Left colon (tissue), 2 donors: ENCODE results near the gene NRN1. TPM values are rescaled to one million over a fixed set of nuclear protein-coding genes. Genes with fewer than 3 reads are reported as not detected.
"Not testable (repeated sequence)": the region's sequence is repeated elsewhere in the genome, so short reads cannot be mapped to it uniquely, and the experiment has no call there.

ENCODE experiments used
- ATAC-seq: fragments of 200-7000 bp; cut with Tn5 transposase; one replicate; pipeline ENCODE4 v1.9.1; 2020; ENCODE audit warnings: mild to moderate bottlenecking, moderate library complexity
- DNase-seq, 2 donors: peaks; one replicate each; pipeline ENCODE4 v3.0.0-alpha.2; 2020
- intact Hi-C, 2 donors: fragments of 100-400 bp; cut with DNase I in 1 of 2; cut with micrococcal nuclease in 1 of 2; formaldehyde crosslinking; loops; one replicate each; pipeline versions ENCODE4 v1.11.2 to v1.14.0; 2022; cut with DNase I, micrococcal nuclease
- long read RNA-seq: library from polyadenylated mRNA; unstranded; transcript quantifications from one replicate; pipeline ENCODE4 v2.0.0, GENCODE V29; 2021
- total RNA-seq, 2 donors: library from RNA; stranded (reverse); fragmentation: NEBNext Ultra II Directional; extraction: Animal tissue kit (Norgen Biotek cat#: 25700); gene quantifications; one replicate each; pipeline ENCODE4 v1.2.1, GENCODE V29; 2021
- donor health status: DM: no; HTN: no; CAD: no.
- donor health status: DM: yes; HTN: yes; CAD: no.

Gene NRN1, protein sequence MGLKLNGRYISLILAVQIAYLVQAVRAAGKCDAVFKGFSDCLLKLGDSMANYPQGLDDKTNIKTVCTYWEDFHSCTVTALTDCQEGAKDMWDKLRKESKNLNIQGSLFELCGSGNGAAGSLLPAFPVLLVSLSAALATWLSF
- 1 to 10 TPM; 2.1 to 4.9 TPM for total RNA-seq
- long read RNA-seq, partial matches to known transcripts, result 0 of 2 reads
- long read RNA-seq, other reads (novel, unspliced or antisense), result 0 of 2 reads

DNA sequence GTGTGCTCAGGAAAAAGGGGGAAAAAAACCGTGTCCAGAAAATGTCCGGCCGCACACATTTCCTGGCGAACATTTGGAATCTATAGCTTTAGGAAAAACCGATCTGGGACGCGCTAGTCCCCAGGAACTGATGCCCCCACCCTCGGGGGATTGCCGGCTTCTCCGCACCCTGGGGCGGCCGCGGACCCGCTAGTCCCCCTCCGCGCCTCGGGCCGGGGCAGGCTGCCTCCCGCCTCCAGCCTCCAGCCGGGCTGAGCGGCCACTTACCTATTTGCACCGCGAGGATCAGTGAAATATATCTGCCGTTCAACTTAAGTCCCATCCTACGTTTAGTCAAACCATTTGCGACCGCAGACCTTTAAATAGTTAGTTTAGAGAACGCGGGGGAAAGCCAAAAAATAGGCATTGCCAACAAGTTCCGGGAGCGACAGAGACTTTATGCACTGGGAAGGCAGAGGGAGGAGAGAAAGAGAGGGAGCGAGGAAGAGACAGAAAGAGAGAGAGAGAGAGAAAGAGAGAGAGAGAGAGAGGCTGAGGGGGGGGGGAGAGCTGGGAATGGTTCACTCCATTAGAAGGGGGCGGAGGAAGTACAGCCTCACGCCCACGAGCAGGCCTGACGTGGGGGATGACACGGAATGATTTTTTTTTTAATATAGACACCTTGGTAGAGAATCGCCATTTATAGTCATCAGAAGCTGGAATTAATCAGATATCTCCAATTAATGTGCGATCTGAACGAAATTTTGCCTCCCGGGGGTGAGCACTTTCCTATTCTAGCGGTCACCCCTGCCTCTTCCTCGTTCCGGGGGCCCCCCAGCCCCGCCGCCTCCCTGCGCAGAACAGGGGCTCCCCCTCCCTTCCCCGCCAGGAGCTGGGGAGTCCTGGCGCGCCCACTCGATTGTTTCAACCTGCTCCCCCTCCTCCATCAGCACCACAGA lies at the start of gene NRN1:
TSS of gene NRN1 (minus strand) at position 498 of the 938 bp plus-strand sequence. CDS start at position 322, 176 bp downstream.
- DNase-seq, result no peak
- ATAC-seq, result no peak
- intact Hi-C loops, result no loop called here

DNA sequence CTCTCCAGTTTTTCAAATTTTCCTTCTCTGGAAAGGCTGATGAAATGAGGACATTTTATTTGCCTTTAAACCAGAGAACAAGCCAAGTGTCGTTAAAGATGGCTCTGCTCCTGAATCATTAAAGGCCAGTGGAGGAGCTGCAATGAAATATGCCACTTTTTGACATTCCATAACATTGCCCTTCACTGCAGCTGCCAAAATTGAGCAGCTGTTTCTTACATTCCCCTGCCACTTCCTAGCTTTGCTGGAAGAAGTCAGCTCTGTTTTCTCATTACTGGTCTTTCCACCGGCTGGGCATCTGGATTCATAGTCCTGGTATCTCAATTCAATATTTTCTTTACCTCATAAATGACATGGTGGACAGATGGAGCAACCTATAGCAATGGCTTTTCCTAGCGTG lies 45.5 kb upstream of the NRN1 start:
- no peak for ATAC-seq
- DNase-seq, result no peak
- intact Hi-C loops, result loop anchor here in 1 of 2 donors (10.0 kb wide), 1 partner anchor 493 kb away; no protein-coding TSS in a partner anchor

DNA sequence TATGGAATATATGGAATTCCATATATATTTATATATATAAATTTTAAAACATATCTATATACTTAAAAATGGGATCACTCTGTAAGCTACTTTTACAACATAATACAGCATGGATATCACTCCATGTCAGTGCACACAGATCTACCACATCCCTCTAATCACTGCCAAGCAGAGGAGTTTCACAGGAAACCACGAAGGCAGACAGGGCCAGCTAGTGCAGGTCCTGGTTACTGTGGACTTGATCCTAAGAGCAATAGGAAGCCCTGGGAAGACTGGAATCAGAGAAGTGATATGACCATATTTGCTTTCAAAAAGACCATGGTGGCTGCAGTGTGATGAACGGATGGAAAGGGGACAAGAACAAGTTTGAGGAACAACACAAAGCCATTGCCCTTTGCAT lies 40.0 kb upstream of the NRN1 start:
- ATAC-seq (no peak), DNase-seq (no peak)
- intact Hi-C loops, result no loop called here

DNA sequence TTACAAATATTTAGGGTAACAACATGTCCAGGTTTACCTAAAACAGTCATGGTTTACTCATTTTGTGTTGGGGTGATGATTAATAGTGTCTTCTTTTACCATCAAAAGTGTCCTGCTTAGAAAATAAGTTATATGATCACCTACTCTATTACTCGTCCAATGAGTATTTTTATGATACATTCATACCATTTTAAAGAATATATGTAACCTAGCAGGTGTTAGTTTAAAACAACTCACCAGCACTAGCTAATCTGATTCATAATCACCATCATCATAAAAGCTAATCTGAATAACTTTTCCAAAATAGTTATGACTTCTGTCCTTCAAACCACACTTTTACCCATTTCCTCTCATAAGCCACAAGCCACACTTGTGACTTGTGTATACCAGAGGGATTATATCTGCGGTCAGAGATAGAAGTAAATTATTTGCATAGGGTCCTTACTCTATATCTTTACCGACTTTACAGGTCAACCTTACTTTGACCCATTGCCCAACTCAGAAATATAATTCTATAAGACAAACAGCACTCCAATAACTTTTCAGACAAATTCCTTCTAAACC lies 33.3 kb upstream of the NRN1 start:
- intact Hi-C loops, result no loop called here
- ATAC-seq (no peak), DNase-seq (no peak)

DNA sequence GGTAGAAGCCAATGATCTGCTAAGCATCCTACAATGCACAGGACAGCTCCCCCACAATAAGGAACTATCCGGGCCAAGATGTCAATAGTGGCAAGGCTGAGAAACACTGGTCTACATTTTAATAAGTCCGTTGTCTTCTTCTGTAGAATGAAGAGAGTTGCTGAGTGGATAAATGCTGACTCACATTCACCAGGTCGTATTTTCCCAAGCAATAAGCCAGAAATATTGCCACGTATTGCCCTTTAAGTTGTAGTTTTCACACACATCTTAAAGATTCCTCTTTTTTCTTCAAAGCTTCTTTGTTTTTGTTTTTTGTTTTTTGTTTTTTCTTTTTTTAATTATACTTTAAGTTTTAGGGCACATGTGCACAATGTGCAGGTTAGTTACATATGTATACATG lies 30.5 kb upstream of the NRN1 start:
- ATAC-seq, result no peak
- intact Hi-C loops, result no loop called here
- DNase-seq, result no peak

DNA sequence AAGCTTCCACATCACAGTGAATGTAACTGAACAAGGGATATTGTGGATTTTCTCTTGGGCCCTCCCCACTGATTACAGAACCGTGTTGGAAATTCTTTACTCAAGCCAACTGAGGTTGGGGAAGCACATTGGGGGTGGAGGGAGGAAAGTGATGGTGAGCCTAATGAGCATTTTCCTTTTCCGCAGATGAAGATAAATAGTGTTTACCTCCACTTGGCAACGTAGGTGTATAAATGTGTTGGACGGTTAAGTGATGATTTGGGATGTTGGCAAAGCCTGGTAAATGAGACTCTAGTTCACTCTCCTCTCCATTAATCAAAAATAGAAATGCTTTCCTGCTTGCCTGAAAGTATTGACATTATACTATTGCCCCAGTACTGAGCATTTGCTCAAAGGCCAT lies 27.1 kb upstream of the NRN1 start:
- ATAC-seq (no peak), DNase-seq (no peak)
- intact Hi-C loops, result no loop called here

DNA sequence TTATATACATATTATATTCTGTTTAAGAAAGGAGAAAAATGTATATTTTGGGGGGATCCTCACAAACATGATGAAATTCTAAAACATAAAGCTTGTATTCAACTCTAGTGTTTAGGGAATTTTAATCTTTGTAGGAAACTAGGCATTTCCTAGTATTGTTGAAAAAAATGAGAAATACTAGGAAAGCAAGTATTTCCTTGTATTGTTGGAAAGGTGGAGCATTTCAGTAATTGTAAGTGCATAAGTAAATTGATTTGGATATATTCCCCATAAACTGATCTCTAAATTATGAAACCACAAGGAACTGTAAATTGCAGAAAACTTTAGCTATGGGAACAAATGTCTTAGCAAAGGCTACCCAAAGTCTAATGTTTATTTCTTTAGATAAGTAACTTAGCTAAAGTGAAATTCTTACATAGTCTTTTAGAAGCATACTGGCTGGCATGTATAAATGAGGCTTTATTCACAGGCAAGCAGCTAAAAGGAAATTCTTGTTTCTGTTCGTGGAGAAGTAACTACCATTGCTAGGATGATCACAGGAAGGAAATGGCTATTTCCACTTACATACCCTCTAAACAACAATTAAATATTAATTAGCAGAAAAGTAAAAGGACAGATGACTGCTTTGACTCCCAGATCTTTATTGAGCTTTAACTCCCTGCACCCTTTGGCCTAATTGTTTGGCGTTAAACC lies 19.9 kb upstream of the NRN1 start:
- intact Hi-C loops, result no loop called here
- no peak for DNase-seq
- no peak for ATAC-seq

DNA sequence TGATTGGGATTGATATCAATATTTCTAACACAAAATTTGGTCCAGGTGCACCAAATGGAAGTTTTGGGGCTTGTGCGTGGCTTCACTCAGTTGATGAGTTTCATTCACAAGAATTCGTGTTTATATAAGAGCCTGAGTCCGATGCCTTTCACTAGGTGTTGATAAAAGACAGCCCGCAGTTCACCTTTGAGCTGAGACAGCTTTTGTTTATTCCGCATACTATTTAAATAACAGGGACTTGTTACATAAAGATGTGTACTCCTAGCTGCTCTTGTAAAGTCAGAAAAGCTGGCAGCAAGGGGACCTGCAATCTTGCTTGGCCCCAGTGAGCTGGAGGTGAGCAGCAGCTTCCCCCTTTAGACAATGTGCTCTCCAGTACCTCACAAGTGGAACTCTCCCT lies 19.0 kb upstream of the NRN1 start:
- ATAC-seq (no peak), DNase-seq (no peak)
- intact Hi-C loops, result no loop called here

DNA sequence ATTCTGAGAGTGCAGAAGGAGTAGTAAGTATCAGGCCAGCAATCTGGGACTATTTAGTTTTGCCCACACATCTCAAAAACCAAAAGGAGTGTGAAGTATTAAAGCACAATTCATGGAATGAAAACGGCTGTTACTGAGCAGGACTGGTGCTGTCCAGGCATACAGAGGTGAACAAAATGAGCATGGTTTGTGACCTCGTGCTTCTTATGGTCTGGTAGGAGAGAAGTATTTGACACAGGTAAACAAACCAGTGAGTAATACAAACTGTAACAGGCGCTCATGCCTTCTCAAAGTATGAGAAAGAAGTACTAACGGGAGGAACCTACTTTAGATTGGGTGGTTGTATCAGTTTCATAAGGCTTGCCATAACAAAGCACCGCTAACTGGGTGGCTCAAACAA lies 17.5 kb upstream of the NRN1 start:
- ATAC-seq (no peak), DNase-seq (no peak)
- intact Hi-C loops, result no loop called here

DNA sequence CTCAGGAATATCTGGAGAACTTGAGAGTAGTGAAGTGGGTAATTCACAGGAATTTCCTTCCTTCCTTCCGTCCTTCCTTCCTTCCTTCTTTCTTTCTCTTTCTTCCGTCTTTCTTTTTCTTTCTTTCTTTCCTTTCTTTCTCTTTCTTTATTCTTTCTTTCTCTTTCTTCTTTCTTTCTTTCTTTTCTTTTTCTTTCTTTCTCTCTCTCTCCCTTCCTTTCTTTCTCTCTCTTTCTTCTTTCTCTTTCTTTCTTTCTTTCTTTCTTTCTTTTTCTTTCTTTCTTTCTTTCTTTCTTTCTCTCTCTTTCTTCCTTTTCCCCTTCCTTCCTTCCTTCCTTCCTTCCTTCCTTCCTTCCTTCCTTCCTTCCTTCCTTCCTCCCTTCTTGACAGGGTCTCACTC lies 16.1 kb upstream of the NRN1 start:
- ATAC-seq, DNase-seq, intact Hi-C loops: not testable (repeated sequence)

DNA sequence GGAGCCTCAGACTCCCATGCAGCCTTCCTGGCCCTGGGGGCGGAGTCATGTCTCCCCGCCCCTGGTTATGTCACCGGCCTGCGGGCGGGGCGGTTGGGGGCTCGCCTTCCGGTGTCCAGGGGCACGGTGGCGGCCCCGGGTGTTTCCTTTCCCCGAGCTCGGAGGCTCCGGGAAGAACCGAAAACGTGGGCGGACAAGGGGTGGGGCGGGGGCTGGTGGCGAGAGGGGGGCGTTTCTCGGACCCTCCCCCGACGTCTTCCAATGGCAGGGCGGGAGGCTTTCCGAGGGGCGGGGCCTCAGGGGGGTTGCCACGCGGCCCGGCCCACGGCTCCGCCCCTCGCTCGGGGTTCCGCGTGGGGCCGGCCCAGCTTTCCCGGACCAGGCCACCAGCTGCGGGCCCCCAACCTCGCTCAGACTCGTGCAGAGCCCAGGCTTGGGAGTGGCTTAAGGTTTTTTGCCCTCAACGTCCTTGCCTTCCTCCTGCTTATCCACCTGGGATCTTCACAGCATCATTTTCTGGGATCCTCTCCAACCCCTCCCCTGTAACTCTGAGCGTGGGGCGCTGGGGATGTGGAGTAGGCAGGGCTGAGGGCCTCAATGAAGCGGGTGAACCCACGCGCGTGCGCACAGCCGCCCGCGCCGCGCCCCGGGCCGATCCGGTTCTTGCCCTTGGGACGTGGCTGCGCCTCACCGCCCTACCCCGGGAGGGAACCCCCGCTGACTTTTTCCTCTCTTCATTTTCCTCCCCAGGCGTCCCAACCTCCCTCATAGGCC lies 2.1 kb upstream of the NRN1 start:
- ATAC-seq, result peak; percentile 89
- intact Hi-C loops, result no loop called here
- DNase-seq, result peak; percentile 56 to 71

DNA sequence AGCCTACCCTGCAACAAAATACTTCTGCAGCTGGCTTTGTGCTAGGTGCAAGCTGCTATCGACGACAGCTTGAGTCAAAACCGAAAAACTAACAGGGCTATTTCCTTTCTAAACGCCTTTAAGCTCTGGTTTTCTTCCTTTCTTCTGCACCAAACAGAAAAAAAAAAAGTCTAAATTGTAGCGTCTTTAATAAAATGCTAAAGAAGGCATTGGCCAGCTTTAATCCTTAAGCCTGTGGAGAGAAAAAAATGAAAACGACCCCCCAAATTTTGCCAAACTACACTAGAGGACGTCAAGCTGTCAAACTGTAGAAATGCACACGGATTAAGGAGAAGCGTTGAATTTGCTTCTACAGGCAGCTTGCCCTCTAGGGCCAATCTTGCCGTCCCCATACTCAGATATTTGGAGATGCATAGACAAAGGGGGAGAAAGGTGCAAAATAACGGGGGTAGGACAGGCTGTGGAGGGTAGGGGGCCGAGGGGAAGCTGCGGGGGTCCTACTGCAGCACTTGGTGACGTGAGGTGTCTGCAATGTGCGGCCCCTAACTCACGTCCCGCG lies 1.4 kb upstream of the NRN1 start:
- ATAC-seq (no peak), DNase-seq (no peak)
- intact Hi-C loops, result no loop called here

DNA sequence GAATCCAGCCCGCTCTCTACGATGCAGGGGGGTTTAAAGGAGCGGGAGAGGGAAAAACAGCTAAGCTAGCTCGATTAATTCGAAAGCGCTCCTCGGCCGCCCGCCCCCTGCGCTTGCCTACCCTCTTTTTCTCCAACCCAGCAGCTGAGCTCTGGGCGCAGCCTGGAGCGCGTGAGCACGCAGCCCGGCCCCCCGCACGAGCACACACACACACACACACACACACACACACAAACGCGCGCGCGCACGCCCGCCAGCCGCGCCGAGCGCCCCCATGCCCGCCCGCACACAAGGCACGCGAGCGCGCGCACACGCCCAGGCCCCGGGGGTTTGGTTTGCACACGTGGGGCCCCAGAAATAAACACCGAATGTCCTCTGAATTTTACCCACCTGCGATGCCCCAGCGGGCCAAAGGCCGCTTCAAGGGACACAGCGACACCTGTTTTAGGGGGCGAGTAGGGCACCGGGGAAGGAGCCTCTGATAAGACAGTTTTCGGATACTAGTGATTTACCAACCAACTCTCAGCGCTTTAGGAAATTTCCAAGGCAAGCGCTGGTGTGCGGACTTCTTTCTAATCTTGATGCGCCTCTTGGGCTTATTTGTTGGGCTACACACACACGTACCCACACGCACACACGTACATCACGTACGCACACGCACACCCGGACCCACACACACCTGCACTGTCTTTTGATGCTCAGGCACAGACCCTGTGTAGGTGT lies 802 bp upstream of the NRN1 start:
- intact Hi-C loops, result no loop called here
- peak; percentile 10 for ATAC-seq
- DNase-seq, result peak in 1 of 2 donors; percentile 18

DNA sequence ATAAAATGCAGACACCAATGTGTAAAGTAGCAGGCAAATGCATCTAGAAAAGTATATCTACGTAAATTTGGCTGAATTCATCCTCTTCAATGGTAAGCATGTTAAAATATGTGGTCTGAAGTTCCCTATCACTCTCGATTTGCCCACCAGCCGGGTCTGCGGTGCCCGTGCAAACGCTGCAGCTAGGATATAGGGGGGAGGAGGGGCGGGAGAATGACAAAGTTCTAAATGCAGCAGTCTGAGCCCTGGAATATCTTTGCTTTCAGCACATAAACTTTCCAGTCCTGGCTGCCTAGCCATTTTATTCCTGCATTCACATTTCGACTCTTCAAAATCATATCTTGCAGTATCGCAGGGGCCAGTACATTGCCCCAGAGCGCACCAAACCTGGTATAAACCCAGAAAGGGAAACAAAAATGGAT lies 708 bp downstream of the NRN1 start:
- DNase-seq (no peak), ATAC-seq (no peak)
- intact Hi-C loops, result no loop called here

DNA sequence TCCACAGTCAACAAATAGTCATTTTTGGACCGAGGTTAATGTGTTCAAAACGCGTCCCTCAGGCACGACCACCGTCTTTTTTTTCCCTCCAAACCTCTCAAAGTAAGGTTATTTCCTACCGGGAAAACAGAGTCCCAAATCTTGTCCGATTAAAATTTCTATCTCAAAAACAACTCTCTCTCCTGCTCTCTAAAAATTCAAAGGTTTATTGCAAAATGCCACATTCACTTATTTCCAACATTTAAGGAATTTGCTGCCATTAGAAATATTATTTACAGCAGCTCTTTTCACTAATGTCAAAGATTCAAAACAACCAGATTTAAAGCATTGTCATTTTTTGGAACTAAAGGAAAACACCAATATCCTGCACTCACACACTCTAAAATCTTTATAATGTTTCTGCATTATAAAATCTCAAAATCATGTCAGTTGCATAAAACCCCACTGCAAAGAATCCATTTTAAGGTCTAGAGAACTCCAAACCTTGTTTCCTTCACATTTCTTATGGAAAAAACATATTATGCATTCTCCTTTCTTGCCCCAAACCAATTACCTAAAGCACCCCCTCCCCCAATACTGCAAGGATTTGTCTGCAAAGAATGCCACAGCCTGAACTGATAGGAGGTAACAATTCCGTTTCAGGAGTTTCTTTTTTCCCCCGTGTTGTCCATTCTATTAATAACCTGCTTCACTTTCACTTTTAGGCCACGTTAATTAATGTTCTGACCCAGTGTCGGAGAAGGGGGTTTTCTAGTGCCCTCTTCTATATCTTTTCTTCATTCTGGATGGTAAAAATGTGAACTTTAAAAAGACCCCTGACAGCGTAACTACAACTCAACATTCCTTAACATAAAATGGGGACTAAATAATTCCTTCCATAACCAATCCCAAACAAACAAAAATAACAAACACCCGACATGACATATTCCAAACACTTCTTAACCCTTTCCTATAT lies 1.4 kb downstream of the NRN1 start:
- intact Hi-C loops, result no loop called here
- DNase-seq, result no peak
- no peak for ATAC-seq

DNA sequence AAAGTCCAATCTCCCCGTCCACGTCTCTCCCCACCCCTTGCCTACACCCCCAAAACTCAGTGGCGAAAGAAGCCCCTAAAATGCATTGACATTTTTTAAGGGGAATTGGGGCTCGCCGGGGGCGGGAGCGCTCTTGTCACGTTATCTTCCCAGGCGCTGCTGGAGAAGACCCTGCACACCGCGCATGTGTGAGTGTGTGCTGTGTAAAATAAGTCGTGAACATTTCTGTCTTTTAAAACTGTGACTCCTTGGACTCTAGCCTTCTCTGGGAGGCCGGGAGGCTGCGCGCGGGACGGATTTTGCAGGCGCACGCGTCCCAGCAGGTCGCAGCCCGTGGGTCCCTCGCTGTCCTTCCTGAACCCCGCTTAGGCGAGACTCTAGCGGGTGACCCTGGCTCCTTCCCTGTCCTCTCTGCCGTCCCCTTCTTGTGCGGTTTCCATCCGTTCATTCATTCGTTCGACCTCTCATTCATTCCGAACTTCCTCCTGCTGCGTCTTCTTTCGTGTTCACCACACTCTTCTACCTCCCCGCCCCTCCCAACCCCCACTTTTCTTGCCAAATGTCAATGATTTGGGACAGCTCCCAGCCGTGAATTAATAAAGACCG lies 2.2 kb downstream of the NRN1 start:
- intact Hi-C loops, result no loop called here
- no peak for DNase-seq
- no peak for ATAC-seq
